ENCODE measurements around the gene DMRTA2. TPM values are rescaled to one million over a fixed set of nuclear protein-coding genes. Genes with fewer than 3 reads are reported as not detected.
A peak's percentile ranks its signal among the peaks of the same experiment; 100 is the strongest.

The DMRTA2 gene
- total RNA-seq, 1 donor = 1.3 TPM

GRCh38 chr1:50419907-50420677 is 3.2 kb downstream of the DMRTA2 start:
- no peak for TF ChIP-seq CTCF (IDR thresholded peaks at IDR 0.05; ENCODE audit: insufficient read depth, low read depth, low read length)
- H3K4me3 ChIP-seq (ENCODE audit: low read depth, low read length) = no peak overlapping the region
- DNase-seq (ENCODE audit: low read depth) = no peak

GRCh38 chr1:50419192-50419906 is 3.9 kb downstream of the DMRTA2 start:
- no peak for TF ChIP-seq CTCF (IDR thresholded peaks at IDR 0.05; ENCODE audit: insufficient read depth, low read depth, low read length)
- no peak for DNase-seq (ENCODE audit: low read depth)
- H3K4me3 ChIP-seq (ENCODE audit: low read depth, low read length) = no peak overlapping the region

GRCh38 chr1:50418600-50419109 is 4.6 kb downstream of the DMRTA2 start:
- TF ChIP-seq CTCF (IDR thresholded peaks at IDR 0.05; ENCODE audit: insufficient read depth, low read depth, low read length) = no peak
- peak overlapping the region; percentile 21 for H3K4me3 ChIP-seq (ENCODE audit: low read depth, low read length)
- no peak for DNase-seq (ENCODE audit: low read depth)

GRCh38 chr1:50417946-50418599 is 5.2 kb downstream of the DMRTA2 start:
- TF ChIP-seq CTCF (IDR thresholded peaks at IDR 0.05; ENCODE audit: insufficient read depth, low read depth, low read length) = no peak
- no peak overlapping the region for H3K4me3 ChIP-seq (ENCODE audit: low read depth, low read length)
- no peak for DNase-seq (ENCODE audit: low read depth)

GRCh38 chr1:50417507-50417906 is 5.7 kb downstream of the DMRTA2 start:
- TF ChIP-seq CTCF (IDR thresholded peaks at IDR 0.05; ENCODE audit: insufficient read depth, low read depth, low read length) = no peak
- DNase-seq (ENCODE audit: low read depth) = no peak
- no peak overlapping the region for H3K4me3 ChIP-seq (ENCODE audit: low read depth, low read length)

- TF ChIP-seq CTCF (IDR thresholded peaks at IDR 0.05; ENCODE audit: insufficient read depth, low read depth, low read length) = no peak
- H3K4me3 ChIP-seq (ENCODE audit: low read depth, low read length) = no peak overlapping the region
- no peak for DNase-seq (ENCODE audit: low read depth)
Measured at GRCh38 chr1:50416553-50417453, 6.4 kb downstream of the DMRTA2 start.

Data from fibroblast of villous mesenchyme (primary cell).